Measurements from ENCODE around the gene ABCB4. TPM values are rescaled to one million over a fixed set of nuclear protein-coding genes. Genes with fewer than 3 reads are reported as not detected.
A peak's percentile ranks its signal among the peaks of the same experiment; 100 is the strongest.

The ABCB4 gene
- polyA plus RNA-seq (2013, experiment 1 of 2): 3.1 TPM
- polyA plus RNA-seq (2013, experiment 2 of 2): 2.4 TPM

DNA sequence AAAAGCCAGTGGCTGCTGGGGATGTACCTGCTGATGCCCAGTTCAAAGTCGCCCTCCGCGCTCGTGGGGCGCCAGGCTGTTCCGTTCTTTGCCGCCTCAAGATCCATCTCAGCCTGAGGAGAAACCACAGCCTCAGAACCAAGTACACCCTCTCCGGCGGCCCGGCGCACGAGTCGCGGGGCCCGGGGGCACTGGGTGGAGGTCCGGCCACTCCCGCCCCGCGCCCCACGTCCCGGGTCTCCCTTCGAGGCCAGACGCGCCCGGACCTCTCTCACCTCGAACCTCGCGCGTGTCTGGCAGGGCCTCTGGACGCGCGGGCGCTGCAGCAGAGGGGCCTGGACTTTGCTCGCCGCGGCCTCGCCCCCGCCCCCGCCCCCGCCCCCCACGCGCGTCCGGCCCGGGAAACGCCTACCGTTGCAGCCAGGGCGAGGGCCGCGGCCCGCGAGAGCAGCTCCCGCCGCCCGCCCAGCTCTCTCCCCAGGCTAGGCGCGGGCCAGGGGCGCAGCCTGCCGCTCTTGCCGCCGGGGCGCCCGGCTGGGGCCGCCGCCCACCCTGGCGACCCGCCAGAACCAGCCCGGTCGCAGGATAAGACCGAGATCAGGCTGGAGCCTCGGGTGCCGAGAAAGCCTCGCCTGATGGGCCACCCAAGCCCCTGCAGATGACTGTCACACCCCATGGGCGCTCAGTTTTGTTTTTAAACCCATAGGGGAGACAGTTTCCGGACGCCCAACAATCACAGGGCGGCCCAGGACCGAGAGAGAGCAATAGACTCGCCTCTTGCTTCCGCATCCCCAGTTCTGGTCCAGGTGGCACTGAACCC is at the start of gene ABCB4:
TSS of gene ABCB4 (minus strand) at position 322 of the 820 bp plus-strand sequence. CDS start at position 107, 215 bp downstream.
- WGBS, 2 experiments (ENCODE audit: insufficient coverage in 2 of 2): 18 to 24% methylated on average over 49 to 60 of the region's 80 CpGs
- Histone ChIP-seq H3K4me3 (ENCODE audit: extremely low read depth, insufficient read depth, low read length, poor library complexity, severe bottlenecking) (peak within 1 kb of the TSS; percentile 35), H3K4me1 (ENCODE audit: control insufficient read depth, insufficient read depth, low read length, poor library complexity, severe bottlenecking) (peaks cover 7% of the 10 kb centered on the region), H3K27ac (ENCODE audit: low read depth, low read length, severe bottlenecking) (peak within 1 kb of the TSS; percentile 43), H3K36me3 (ENCODE audit: control insufficient read depth, insufficient read depth, low read length) (no peaks in the 10 kb centered on the region), H3K9me3 (ENCODE audit: control insufficient read depth, low read length) (no peaks in the 10 kb centered on the region)

- no peaks in the 10 kb centered on the region for H3K9me3 ChIP-seq (ENCODE audit: control insufficient read depth, low read length)
- no peaks in the 10 kb centered on the region for H3K4me1 ChIP-seq (ENCODE audit: control insufficient read depth, insufficient read depth, low read length, poor library complexity, severe bottlenecking)
- H3K4me3 ChIP-seq (ENCODE audit: extremely low read depth, insufficient read depth, low read length, poor library complexity, severe bottlenecking): no peak overlapping the region
- 83% methylated on average over 1 of the region's 2 CpGs for WGBS, 2 experiments (ENCODE audit: insufficient coverage in 2 of 2)
- no peaks in the 10 kb centered on the region for H3K36me3 ChIP-seq (ENCODE audit: control insufficient read depth, insufficient read depth, low read length)
- H3K27ac ChIP-seq (ENCODE audit: low read depth, low read length, severe bottlenecking): no peak overlapping the region
These were observed 43.3 kb upstream of the ABCB4 start for GRCh38 chr7:87518735-87519134.

- Histone ChIP-seq H3K36me3 (ENCODE audit: control insufficient read depth, insufficient read depth, low read length) (no peaks in the 10 kb centered on the region), H3K4me3 (ENCODE audit: extremely low read depth, insufficient read depth, low read length, poor library complexity, severe bottlenecking) (no peak overlapping the region), H3K9me3 (ENCODE audit: control insufficient read depth, low read length) (no peaks in the 10 kb centered on the region), H3K4me1 (ENCODE audit: control insufficient read depth, insufficient read depth, low read length, poor library complexity, severe bottlenecking) (no peaks in the 10 kb centered on the region), H3K27ac (ENCODE audit: low read depth, low read length, severe bottlenecking) (no peak overlapping the region)
- WGBS, 2 experiments (ENCODE audit: insufficient coverage in 2 of 2): 89% methylated on average over 3 of the region's 3 CpGs; no CpG with 5 or more reads in 1 of the 2 experiments
These were observed 42.4 kb upstream of the ABCB4 start for GRCh38 chr7:87517891-87518290.

DNA sequence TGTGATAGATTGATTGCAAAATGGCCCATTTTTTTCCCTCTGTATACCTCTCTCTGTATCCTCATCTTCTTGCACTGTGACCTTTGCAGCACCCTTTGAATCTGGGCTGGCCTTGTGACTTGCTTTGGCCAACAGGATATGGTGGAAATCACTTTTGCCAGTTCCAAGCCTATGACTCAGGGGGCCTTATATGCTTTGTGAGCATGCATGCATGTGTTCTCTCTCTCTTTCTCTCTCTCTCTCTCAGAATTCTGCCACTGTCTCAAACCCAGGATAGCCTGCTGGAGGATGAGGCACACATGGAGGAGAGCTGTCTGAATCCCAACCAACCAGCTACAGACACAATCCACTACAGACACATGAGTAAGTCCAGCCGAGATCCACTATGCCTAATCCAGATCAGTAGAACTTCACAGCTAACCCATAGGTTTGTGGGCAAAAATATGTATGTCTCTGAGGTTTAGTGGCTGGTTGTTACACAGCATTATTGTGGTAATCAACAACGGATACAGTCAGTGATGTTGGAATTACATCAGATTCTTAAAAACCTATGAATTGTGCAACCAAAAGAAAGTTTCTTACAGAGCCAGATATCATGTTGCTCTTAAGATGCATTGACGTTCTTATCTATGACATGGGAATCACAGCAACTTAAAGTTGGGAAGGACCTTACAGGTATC is 41.8 kb upstream of the ABCB4 start:
- no peaks in the 10 kb centered on the region for H3K9me3 ChIP-seq (ENCODE audit: control insufficient read depth, low read length)
- WGBS, 2 experiments (ENCODE audit: insufficient coverage in 2 of 2): 100% methylated on average over 1 to 2 of the region's 3 CpGs
- no peak overlapping the region for H3K27ac ChIP-seq (ENCODE audit: low read depth, low read length, severe bottlenecking)
- H3K4me1 ChIP-seq (ENCODE audit: control insufficient read depth, insufficient read depth, low read length, poor library complexity, severe bottlenecking): no peaks in the 10 kb centered on the region
- H3K36me3 ChIP-seq (ENCODE audit: control insufficient read depth, insufficient read depth, low read length): no peaks in the 10 kb centered on the region
- H3K4me3 ChIP-seq (ENCODE audit: extremely low read depth, insufficient read depth, low read length, poor library complexity, severe bottlenecking): no peak overlapping the region

GRCh38 chr7:87513735-87514335 is 38.4 kb upstream of the ABCB4 start:
- Histone ChIP-seq H3K36me3 (ENCODE audit: control insufficient read depth, insufficient read depth, low read length) (no peaks in the 10 kb centered on the region), H3K4me1 (ENCODE audit: control insufficient read depth, insufficient read depth, low read length, poor library complexity, severe bottlenecking) (no peaks in the 10 kb centered on the region), H3K4me3 (ENCODE audit: extremely low read depth, insufficient read depth, low read length, poor library complexity, severe bottlenecking) (no peak overlapping the region), H3K9me3 (ENCODE audit: control insufficient read depth, low read length) (no peaks in the 10 kb centered on the region), H3K27ac (ENCODE audit: low read depth, low read length, severe bottlenecking) (no peak overlapping the region)
- 85 to 86% methylated on average over 2 of the region's 5 CpGs for WGBS, 2 experiments (ENCODE audit: insufficient coverage in 2 of 2)

DNA sequence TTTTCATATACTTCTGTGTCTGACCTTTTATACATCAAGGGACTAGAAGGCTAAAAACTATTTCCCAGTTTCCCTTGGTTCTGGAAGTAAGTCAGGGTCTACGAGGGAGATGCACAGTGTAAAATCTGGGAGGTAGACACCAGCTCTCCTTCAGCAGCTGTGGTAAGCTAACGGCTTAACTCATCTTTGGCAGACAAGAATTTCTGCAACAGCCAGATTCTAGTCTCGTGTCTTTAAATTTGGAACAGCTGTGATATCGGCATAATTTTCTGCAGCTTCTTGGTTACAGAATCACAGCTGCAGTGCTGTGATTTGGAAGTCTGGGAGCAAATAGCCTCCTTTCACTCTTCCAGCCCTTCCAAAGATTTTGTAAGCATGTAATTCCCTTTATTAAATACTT is 37.4 kb upstream of the ABCB4 start:
- 91 to 92% methylated on average over 3 to 4 of the region's 4 CpGs for WGBS, 2 experiments (ENCODE audit: insufficient coverage in 2 of 2)
- Histone ChIP-seq H3K27ac (ENCODE audit: low read depth, low read length, severe bottlenecking) (no peak overlapping the region), H3K4me1 (ENCODE audit: control insufficient read depth, insufficient read depth, low read length, poor library complexity, severe bottlenecking) (no peaks in the 10 kb centered on the region)

DNA sequence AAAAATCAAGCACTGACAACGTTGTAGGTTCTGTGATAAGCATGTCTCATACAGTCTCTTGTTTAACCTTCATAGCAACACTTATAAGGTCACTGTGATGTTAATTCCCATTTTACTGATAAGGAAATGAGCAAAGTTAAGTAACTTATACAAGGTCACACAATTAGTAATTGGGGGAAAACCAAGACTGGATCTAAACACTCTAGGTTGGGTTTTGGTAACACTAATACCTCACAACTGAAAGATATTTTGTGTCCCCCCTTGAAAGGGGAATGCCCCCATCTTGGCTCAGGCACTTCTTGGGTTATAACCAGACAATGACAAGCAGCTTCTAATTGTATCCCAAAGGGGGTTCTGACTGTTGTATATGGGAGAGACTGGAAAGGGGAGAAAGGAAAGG is 36.0 kb upstream of the ABCB4 start:
- Histone ChIP-seq H3K4me1 (ENCODE audit: control insufficient read depth, insufficient read depth, low read length, poor library complexity, severe bottlenecking) (no peaks in the 10 kb centered on the region), H3K9me3 (ENCODE audit: control insufficient read depth, low read length) (no peaks in the 10 kb centered on the region), H3K27ac (ENCODE audit: low read depth, low read length, severe bottlenecking) (no peak overlapping the region), H3K4me3 (ENCODE audit: extremely low read depth, insufficient read depth, low read length, poor library complexity, severe bottlenecking) (no peak overlapping the region), H3K36me3 (ENCODE audit: control insufficient read depth, insufficient read depth, low read length) (no peaks in the 10 kb centered on the region)
- no CpG with 5 or more reads among the region's 1 CpG for WGBS, 2 experiments (ENCODE audit: insufficient coverage in 2 of 2)

More for the DNA sequence above, 37.4 kb upstream of the ABCB4 start:
- Histone ChIP-seq H3K36me3 (ENCODE audit: control insufficient read depth, insufficient read depth, low read length) (no peaks in the 10 kb centered on the region), H3K9me3 (ENCODE audit: control insufficient read depth, low read length) (no peaks in the 10 kb centered on the region), H3K4me3 (ENCODE audit: extremely low read depth, insufficient read depth, low read length, poor library complexity, severe bottlenecking) (no peak overlapping the region)

- WGBS, 2 experiments (ENCODE audit: insufficient coverage in 2 of 2): 89 to 100% methylated on average over 1 of the region's 1 CpG
- H3K27ac ChIP-seq (ENCODE audit: low read depth, low read length, severe bottlenecking): no peak overlapping the region
- no peaks in the 10 kb centered on the region for H3K9me3 ChIP-seq (ENCODE audit: control insufficient read depth, low read length)
- H3K4me3 ChIP-seq (ENCODE audit: extremely low read depth, insufficient read depth, low read length, poor library complexity, severe bottlenecking): no peak overlapping the region
- H3K4me1 ChIP-seq (ENCODE audit: control insufficient read depth, insufficient read depth, low read length, poor library complexity, severe bottlenecking): no peaks in the 10 kb centered on the region
- H3K36me3 ChIP-seq (ENCODE audit: control insufficient read depth, insufficient read depth, low read length): no peaks in the 10 kb centered on the region
These were observed 35.0 kb upstream of the ABCB4 start for GRCh38 chr7:87510411-87510875.

DNA sequence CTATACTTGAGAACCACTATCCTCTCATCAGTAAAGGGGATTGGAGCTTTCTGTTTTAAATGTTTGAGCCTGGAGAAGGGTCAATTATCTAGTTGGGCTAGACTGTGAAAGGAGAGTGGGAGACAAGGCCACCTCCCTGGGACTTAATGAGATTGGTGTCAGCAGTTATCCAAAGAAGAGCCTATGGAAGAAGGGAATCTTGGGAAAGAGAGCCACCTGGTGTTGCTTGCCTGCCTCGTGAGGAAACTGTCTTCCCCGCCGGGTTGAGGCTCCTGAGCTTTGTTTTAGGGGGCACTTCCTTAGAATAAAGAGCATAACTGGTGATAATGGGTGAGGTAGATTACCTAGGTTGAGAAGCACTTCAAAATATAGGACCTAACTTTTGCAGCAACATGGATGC is 32.0 kb upstream of the ABCB4 start:
- no peaks in the 10 kb centered on the region for H3K4me1 ChIP-seq (ENCODE audit: control insufficient read depth, insufficient read depth, low read length, poor library complexity, severe bottlenecking)
- no peaks in the 10 kb centered on the region for H3K9me3 ChIP-seq (ENCODE audit: control insufficient read depth, low read length)
- H3K36me3 ChIP-seq (ENCODE audit: control insufficient read depth, insufficient read depth, low read length): no peaks in the 10 kb centered on the region
- H3K4me3 ChIP-seq (ENCODE audit: extremely low read depth, insufficient read depth, low read length, poor library complexity, severe bottlenecking): no peak overlapping the region
- no peak overlapping the region for H3K27ac ChIP-seq (ENCODE audit: low read depth, low read length, severe bottlenecking)
- WGBS, 2 experiments (ENCODE audit: insufficient coverage in 2 of 2): 26 to 40% methylated on average over 2 to 3 of the region's 3 CpGs

- Histone ChIP-seq H3K4me1 (ENCODE audit: control insufficient read depth, insufficient read depth, low read length, poor library complexity, severe bottlenecking) (no peaks in the 10 kb centered on the region), H3K9me3 (ENCODE audit: control insufficient read depth, low read length) (no peaks in the 10 kb centered on the region), H3K36me3 (ENCODE audit: control insufficient read depth, insufficient read depth, low read length) (no peaks in the 10 kb centered on the region), H3K27ac (ENCODE audit: low read depth, low read length, severe bottlenecking) (no peak overlapping the region), H3K4me3 (ENCODE audit: extremely low read depth, insufficient read depth, low read length, poor library complexity, severe bottlenecking) (no peak overlapping the region)
- 100% methylated on average over 1 to 2 of the region's 3 CpGs for WGBS, 2 experiments (ENCODE audit: insufficient coverage in 2 of 2)
These were observed 31.0 kb upstream of the ABCB4 start for GRCh38 chr7:87506246-87507180.
